Tibial nerve (tissue), 4 donors: ENCODE results near the gene TPRX1.
"Not testable (repeated sequence)": the region's sequence is repeated elsewhere in the genome, so short reads cannot be mapped to it uniquely, and the experiment has no call there.

ENCODE experiments used
- CTCF ChIP-seq, 5 experiments: fragments of 200-600 bp in 3 of 5; fragments of 450-650 bp in 2 of 5; sonication (generic) in 3 of 5; IDR thresholded peaks; one replicate each; pipeline ENCODE4 v1.5.1; 2016 to 2019; ENCODE audit warnings: antibody characterized with exemption in 5 of 5, mild to moderate bottlenecking in 3 of 5, moderate library complexity in 2 of 5
- EP300 ChIP-seq, 2 donors: sonication (generic); formaldehyde crosslinking; IDR thresholded peaks; one replicate each; pipeline ENCODE4 v1.6.1; 2017; ENCODE audit warnings: antibody characterized with exemption in 2 of 2, mild to moderate bottlenecking in 1 of 2
- POLR2A ChIP-seq, 2 donors: fragments of 450-650 bp; IDR thresholded peaks; one replicate each; pipeline ENCODE4 v1.6.1; 2017; ENCODE audit warnings: antibody characterized with exemption in 2 of 2, mild to moderate bottlenecking in 2 of 2, moderate library complexity in 2 of 2

- not testable (repeated sequence) for TF ChIP-seq POLR2A, CTCF, EP300 (IDR thresholded peaks at IDR 0.05)
Observed at GRCh38 chr19:47789811-47790210, 14.5 kb downstream of the TPRX1 start.
